Fibroblast of lung (primary cell): ENCODE results near the gene GJB5. TPM values are rescaled to one million over a fixed set of nuclear protein-coding genes. Genes with fewer than 3 reads are reported as not detected.
A peak's percentile ranks its signal among the peaks of the same experiment; 100 is the strongest.

Experiments
- DNase-seq, 2 donors: peaks; one replicate each; pipeline versions ENCODE4 v3.0.0 to v3.0.0-alpha.2; 2010; ENCODE audit warnings: low read depth in 2 of 2
- H2AFZ ChIP-seq: 2 replicates; pipeline ENCODE4 v1.5.1; 2012; ENCODE audit warnings: low read length, control low read depth, inconsistent platforms
- H3K27ac ChIP-seq: 2 replicates; pipeline ENCODE4 v1.5.1; 2011; ENCODE audit warnings: low read length, control low read depth; ENCODE audit not compliant: insufficient read depth
- H3K27me3 ChIP-seq: 2 replicates; pipeline ENCODE4 v1.5.1; 2011; ENCODE audit warnings: mild to moderate bottlenecking, low read length; ENCODE audit not compliant: control insufficient read depth, insufficient read depth
- H3K36me3 ChIP-seq: 2 replicates; pipeline ENCODE4 v1.5.1; 2011; ENCODE audit warnings: low read length; ENCODE audit not compliant: control insufficient read depth, insufficient read depth
- H3K4me1 ChIP-seq: 2 replicates; pipeline ENCODE4 v1.5.1; 2011; ENCODE audit warnings: low read length; ENCODE audit not compliant: control insufficient read depth, insufficient read depth; ENCODE audit errors: extremely low read depth
- H3K4me2 ChIP-seq: 2 replicates; pipeline ENCODE4 v1.5.1; 2011; ENCODE audit warnings: low read length, control low read depth; ENCODE audit not compliant: insufficient read depth; ENCODE audit errors: extremely low read depth
- H3K4me3 ChIP-seq, 4 experiments: fragments of 200-600 bp in 1 of 4; sonication (generic) in 1 of 4; replicated peaks in 1 of 4; 2 replicates each; pipeline ENCODE4 v1.5.1; 2011 to 2016; ENCODE audit warnings: low read length in 4 of 4, low read depth in 3 of 4, mild to moderate bottlenecking in 3 of 4, control low read depth in 2 of 4, inconsistent platforms in 1 of 4, mixed read lengths in 1 of 4; ENCODE audit not compliant: insufficient read depth in 1 of 4; ENCODE audit errors: control extremely low read depth in 1 of 4
- H3K79me2 ChIP-seq: 2 replicates; pipeline ENCODE4 v1.5.1; 2012; ENCODE audit warnings: mild to moderate bottlenecking, low read length, inconsistent platforms; ENCODE audit not compliant: control insufficient read depth, insufficient read depth
- H3K9ac ChIP-seq: 2 replicates; pipeline ENCODE4 v1.5.1; 2011; ENCODE audit warnings: mild to moderate bottlenecking, low read length, control low read depth; ENCODE audit not compliant: insufficient read depth
- H3K9me3 ChIP-seq: 2 replicates; pipeline ENCODE4 v1.5.1; 2012; ENCODE audit warnings: low read depth, low read length; ENCODE audit not compliant: control insufficient read depth, insufficient read depth
- H4K20me1 ChIP-seq: 2 replicates; pipeline ENCODE4 v1.5.1; 2011; ENCODE audit warnings: low read length; ENCODE audit not compliant: control insufficient read depth, insufficient read depth; ENCODE audit errors: extremely low read depth
- EZH2 ChIP-seq: IDR thresholded peaks from 2 replicates; pipeline ENCODE4 v1.5.1; 2012; ENCODE audit warnings: low read length, control low read depth, mild to moderate bottlenecking; ENCODE audit errors: missing control alignments
- polyA plus RNA-seq, 2 donors: library from polyadenylated mRNA; depleted of rRNA in 1 of 2; stranded (reverse) in 1 of 2; unstranded in 1 of 2; fragments of >200 nt; gene quantifications; 2 replicates each; pipeline ENCODE4 v1.2.1, GENCODE V29; 2011 to 2012; ENCODE audit warnings: missing spikeins in 1 of 2
- total RNA-seq: library from RNA; depleted of rRNA; stranded (reverse); fragments of >200 nt; gene quantifications from 2 replicates; pipeline ENCODE4 v1.2.1, GENCODE V29; 2014
- TF ChIP-seq, protein P1 (sequence below), 2 donors: IDR thresholded peaks in 1 of 2; conservative IDR thresholded peaks in 1 of 2; 1 replicate in 1 of 2; 2 replicates in 1 of 2; pipeline ENCODE4 v1.5.1; 2011 to 2012; ENCODE audit warnings: low read length in 2 of 2, control low read depth in 1 of 2, inconsistent platforms in 1 of 2, low read depth in 1 of 2, mild to moderate bottlenecking in 1 of 2

The GJB5 gene
- total and polyA plus RNA-seq, 2 donors (not counting 1 experiment from before 2014, with no cell fraction given) = not detected

DNA sequence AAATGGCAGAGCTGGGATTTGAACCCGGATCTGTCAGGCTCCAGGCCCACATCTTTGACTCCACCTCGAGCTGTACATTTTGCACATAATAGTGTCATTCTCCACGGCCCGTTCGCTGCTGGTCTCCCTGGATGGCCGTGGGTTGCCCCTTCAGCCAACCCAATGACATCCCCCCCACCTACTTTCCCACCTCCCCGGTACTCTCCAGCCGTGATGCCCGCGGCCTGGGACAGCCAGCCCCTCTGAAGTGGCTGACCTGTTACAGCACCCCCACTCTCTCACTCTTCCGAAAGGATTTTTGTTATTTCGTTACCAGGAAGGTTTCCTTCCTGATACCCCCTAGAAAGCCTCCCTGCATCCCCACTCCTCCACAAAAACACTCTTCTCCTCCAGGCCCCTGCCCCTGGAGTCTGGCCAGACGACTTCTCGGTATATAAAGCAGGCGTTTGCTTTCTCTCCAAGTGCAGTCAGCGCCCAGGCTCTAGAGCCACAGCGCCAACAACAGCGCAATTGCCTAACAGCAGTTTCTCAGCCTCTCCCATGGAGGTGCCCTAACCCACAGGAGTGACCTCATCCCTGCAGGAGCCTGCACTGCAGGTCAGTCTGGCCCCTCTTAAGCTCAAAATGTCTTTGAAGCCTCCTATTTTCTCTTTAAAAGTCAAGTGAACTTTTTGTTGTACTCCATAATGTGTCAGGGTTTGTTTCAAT lies 14.5 kb upstream of the GJB5 start:
- DNase-seq = peak in 1 of 2 donors; percentile 24
- Histone ChIP-seq H3K36me3 (no peaks in the 10 kb centered on the region), H3K9me3 (no peaks in the 10 kb centered on the region), H3K79me2 (no peaks in the 10 kb centered on the region), H3K4me1 (no peaks in the 10 kb centered on the region), H3K4me2 (no peak overlapping the region), H3K4me3 (no peak overlapping the region), H3K27me3 (no peaks in the 10 kb centered on the region), H3K9ac (no peak overlapping the region), H2AFZ (no peak overlapping the region), H4K20me1 (no peaks in the 10 kb centered on the region), H3K27ac (no peak overlapping the region)
- TF ChIP-seq, protein P1, sequence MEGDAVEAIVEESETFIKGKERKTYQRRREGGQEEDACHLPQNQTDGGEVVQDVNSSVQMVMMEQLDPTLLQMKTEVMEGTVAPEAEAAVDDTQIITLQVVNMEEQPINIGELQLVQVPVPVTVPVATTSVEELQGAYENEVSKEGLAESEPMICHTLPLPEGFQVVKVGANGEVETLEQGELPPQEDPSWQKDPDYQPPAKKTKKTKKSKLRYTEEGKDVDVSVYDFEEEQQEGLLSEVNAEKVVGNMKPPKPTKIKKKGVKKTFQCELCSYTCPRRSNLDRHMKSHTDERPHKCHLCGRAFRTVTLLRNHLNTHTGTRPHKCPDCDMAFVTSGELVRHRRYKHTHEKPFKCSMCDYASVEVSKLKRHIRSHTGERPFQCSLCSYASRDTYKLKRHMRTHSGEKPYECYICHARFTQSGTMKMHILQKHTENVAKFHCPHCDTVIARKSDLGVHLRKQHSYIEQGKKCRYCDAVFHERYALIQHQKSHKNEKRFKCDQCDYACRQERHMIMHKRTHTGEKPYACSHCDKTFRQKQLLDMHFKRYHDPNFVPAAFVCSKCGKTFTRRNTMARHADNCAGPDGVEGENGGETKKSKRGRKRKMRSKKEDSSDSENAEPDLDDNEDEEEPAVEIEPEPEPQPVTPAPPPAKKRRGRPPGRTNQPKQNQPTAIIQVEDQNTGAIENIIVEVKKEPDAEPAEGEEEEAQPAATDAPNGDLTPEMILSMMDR (conservative IDR thresholded peaks at IDR 0.05 in 1 of 2, IDR thresholded peaks at IDR 0.05 in 1 of 2; ENCODE audit: low read depth in 1 of 2, low read length in 2 of 2) = no peak
- TF ChIP-seq EZH2 = no peak

- H2AFZ ChIP-seq = no peak overlapping the region
- H3K27ac ChIP-seq = no peak overlapping the region
- no peaks in the 10 kb centered on the region for H3K9me3 ChIP-seq
- TF ChIP-seq, protein P1 (conservative IDR thresholded peaks at IDR 0.05 in 1 of 2, IDR thresholded peaks at IDR 0.05 in 1 of 2; ENCODE audit: low read depth in 1 of 2, low read length in 2 of 2) = peak; percentile 77 to 91
- TF ChIP-seq EZH2 = no peak
- no peaks in the 10 kb centered on the region for H3K4me1 ChIP-seq
- no peaks in the 10 kb centered on the region for H3K27me3 ChIP-seq
- no peaks in the 10 kb centered on the region for H4K20me1 ChIP-seq
- peak; percentile 45 to 53 for DNase-seq
- no peak overlapping the region for H3K4me3 ChIP-seq
- H3K36me3 ChIP-seq = no peaks in the 10 kb centered on the region
- H3K4me2 ChIP-seq = no peak overlapping the region
- no peak overlapping the region for H3K9ac ChIP-seq
- no peaks in the 10 kb centered on the region for H3K79me2 ChIP-seq
Observed at GRCh38 chr1:34742667-34743270, 12.1 kb upstream of the GJB5 start.

DNA sequence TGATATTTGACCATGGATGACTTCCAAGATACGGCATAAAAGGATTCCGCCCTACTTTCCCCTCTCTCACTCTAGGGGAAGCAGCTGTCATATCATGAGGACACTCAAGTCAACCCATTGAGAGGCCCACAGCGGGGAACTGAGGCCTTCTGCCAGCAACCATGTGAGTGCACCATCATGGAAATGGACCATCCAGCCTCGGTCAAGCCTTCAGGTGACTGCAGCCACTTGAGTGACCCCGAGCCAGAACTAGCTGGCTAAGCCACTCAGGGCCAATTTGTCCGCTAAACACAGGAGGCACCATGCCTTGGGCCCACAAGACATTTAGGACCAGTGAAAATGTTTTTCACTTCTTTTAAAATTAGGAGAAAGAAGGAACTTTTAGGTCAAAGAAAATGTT lies 11.1 kb upstream of the GJB5 start:
- H3K9me3 ChIP-seq = no peaks in the 10 kb centered on the region
- H3K27ac ChIP-seq = no peak overlapping the region
- H3K27me3 ChIP-seq = no peaks in the 10 kb centered on the region
- H3K4me1 ChIP-seq = no peaks in the 10 kb centered on the region
- no peak overlapping the region for H3K9ac ChIP-seq
- no peaks in the 10 kb centered on the region for H3K36me3 ChIP-seq
- no peak for DNase-seq
- H2AFZ ChIP-seq = no peak overlapping the region
- H3K4me3 ChIP-seq = no peak overlapping the region
- H3K4me2 ChIP-seq = no peak overlapping the region
- TF ChIP-seq EZH2 = no peak
- TF ChIP-seq, protein P1 (conservative IDR thresholded peaks at IDR 0.05 in 1 of 2, IDR thresholded peaks at IDR 0.05 in 1 of 2; ENCODE audit: low read depth in 1 of 2, low read length in 2 of 2) = no peak
- H3K79me2 ChIP-seq = no peaks in the 10 kb centered on the region
- no peaks in the 10 kb centered on the region for H4K20me1 ChIP-seq
